T-helper 1 cell treated with Interleukin-12 subunit alpha and Interleukin-12 subunit beta and Interleukin-4 antibody, amounts not matched to agents 30 ng/mL and 1 ng/mL, for 36 hours (primary cell): ENCODE data around the gene CTBP2. TPM values are rescaled to one million over a fixed set of nuclear protein-coding genes. Genes with fewer than 3 reads are reported as not detected.

Experiments used
- intact Hi-C: fragments of 100-400 bp; cut with micrococcal nuclease; formaldehyde crosslinking; loops from one replicate; pipeline ENCODE4 v1.15.1; 2024
- total RNA-seq: library from RNA; stranded (reverse); gene quantifications from 2 replicates; pipeline ENCODE4 v1.2.3, GENCODE V29; 2022

Gene CTBP2
- total RNA-seq, 1 donor from 2014 or later: 0.39 TPM

DNA sequence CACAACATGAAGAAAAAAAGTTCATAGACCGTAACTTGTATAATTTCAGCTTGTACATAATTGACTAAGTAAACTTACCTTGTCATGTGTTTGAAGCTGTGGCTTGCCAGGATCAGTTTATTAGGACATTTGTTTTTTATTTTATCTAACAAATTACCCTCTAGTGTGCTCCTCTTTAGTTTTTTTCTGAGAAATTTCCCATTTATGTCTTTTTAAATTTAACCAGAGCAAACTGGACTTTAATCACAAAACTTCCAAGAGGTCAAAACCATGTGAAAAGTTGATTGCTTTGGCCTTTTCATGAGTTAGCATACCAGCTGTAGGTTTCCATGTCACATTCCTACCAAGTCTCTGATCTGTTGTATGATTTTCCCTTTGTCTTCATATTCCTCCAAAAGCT is 176.0 kb downstream of the CTBP2 start:
- intact Hi-C loops: no loop called here

- intact Hi-C loops: no loop called here
These were observed 177.0 kb downstream of the CTBP2 start for GRCh38 chr10:124983321-124983720.

DNA sequence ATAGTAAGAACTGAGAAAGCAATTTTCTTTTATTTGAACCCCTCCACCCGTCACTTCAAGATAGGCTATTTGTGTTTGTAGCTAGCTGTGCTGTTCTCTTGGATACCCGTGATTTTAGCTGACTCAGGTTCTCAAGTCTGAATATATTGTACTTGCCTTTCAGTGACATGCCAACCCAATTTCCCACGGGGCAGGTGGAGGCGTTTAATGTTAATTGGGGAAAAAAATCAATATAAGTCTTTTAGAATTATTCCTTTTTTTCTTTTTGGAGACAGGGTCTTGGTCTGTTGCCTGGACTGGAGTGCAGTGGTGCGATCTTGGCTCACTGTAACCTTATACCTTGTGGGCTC is 182.0 kb downstream of the CTBP2 start:
- intact Hi-C loops: no loop called here

DNA sequence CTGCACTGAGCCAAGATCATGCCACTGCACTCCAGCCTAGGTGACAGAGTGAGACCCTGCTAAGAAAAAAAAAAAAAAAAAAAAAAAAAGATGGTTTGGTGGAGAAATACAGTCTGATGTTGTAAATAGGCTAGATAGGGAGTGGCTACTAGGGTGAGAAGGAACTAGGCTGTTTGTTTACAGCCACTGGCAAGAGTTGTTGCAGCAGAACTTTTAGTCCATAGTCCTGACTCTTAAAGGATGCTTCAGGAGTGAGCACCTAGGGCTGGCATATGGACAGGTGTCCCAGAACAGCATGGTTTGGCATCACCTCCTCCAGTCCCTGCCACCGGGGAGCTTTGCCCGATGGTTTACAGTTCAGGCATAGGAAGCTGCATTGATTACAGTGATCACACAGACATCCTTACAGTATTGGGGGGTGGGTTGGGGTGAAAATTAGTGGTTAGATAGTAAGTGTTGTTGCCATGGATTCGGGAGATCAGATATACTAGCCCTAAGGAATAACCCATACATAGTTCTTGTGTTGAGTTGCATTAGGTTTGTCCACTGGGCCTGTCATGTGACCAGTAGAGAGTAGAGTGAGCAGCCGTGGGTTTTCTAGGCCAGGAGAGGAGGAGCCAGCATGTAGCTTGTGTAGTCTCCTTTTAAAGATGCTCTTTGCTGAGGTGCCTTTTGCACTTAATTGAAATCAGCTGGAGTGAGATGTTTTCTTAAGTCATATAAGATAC is 182.6 kb downstream of the CTBP2 start:
- intact Hi-C loops: no loop called here

DNA sequence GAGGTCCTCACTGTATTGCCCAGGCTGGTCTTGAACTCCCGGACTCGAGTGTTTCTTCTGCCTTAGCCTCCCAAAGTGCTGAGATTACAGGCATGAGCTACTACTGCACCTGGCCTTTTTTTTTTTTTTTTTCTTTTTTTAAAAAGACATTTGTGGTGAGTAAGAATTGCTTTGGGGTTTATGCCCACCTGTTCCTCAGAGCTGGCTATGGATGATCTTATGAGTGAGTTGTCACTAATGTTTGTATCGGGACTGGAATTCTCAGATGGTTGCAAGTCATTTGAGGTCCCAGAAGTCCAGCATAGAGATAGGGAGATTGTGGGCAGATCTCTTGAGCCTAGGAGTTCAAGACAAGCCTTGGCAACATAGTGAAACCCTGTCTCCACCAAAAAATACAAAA is 183.2 kb downstream of the CTBP2 start:
- intact Hi-C loops: no loop called here

- intact Hi-C loops: no loop called here
These were observed 184.3 kb downstream of the CTBP2 start for GRCh38 chr10:124975977-124976514.

DNA sequence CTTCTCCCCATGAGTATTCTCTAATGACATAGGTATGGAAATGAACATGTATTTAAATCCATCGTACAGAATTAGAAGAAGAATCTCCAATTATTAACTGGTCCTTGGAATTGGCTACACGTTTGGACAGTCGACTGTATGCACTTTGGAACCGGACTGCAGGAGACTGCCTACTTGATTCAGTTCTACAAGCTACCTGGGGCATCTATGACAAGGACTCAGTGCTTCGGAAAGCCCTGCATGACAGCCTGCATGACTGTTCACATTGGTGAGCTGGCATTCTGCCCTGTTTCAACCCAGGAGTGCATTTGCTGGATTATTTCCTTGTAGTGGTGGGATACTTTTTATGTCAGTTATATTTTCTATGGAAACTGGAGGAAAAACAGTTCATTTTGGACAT is 186.2 kb downstream of the CTBP2 start:
- intact Hi-C loops: no loop called here

DNA sequence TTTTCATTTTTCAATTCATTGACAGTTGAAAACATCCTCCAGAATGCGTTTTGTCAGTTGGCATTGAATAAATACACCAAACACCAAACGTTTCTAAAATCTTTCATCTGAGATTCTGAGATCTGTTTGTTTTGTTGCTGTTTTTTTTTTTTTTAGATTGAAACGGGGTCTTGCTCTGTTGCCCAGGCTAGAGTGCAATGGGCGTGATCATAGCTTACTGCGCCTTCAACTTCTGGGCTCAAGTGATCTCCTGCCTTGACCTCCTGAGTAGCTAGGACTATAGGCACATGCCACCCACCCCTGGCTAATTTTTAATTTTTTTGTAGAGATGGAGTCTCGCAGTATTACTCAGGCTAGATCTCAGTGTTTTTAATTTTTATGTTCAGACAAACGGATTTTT is 187.7 kb downstream of the CTBP2 start:
- intact Hi-C loops: no loop called here

- intact Hi-C loops: no loop called here
These were observed 189.1 kb downstream of the CTBP2 start for GRCh38 chr10:124971276-124971675.

DNA sequence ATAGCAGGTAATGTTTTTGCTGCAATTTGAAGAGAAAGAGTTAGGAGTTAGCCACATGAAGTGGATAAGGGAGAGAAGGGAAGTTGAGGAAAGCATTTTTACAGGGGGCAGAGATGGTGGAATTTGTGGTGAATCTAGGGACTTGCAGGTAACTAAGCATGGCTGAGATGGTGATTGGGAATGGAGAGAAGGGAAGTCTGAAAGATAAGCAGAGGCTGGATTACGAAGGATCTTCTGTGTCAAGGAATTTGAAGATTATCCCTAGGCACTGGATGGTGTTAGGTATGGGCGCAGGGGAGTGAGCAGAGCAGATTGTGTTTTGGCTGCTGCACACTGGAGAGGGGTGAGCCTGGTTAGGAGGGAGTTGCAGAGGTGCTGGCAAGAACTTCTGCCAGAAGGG is 193.1 kb downstream of the CTBP2 start:
- intact Hi-C loops: no loop called here

- intact Hi-C loops: no loop called here
These were observed 194.4 kb downstream of the CTBP2 start for GRCh38 chr10:124966008-124966407.

- intact Hi-C loops: no loop called here
These were observed 196.3 kb downstream of the CTBP2 start for GRCh38 chr10:124963866-124964720.

- intact Hi-C loops: no loop called here
These were observed 197.9 kb downstream of the CTBP2 start for GRCh38 chr10:124962421-124962820.

DNA sequence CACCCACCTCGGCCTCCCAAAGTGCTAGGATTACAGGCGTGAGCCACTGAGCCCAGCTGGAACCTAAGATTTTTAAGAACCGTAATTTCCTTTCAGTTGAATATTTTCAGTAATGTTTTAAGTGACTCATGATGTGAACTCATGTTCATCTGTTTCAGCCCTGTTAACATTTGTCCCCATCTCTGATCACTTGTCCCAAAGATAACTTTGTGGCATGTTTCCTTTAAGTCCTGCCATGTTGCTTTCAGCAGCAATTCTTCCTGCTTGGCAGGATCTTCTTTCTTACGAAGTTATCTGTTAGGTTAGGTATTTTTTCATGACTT is 199.2 kb downstream of the CTBP2 start:
- intact Hi-C loops: no loop called here

- intact Hi-C loops: no loop called here
These were observed 200.8 kb downstream of the CTBP2 start for GRCh38 chr10:124959564-124959963.

GRCh38 chr10:124957404-124957947 is 202.9 kb downstream of the CTBP2 start:
- intact Hi-C loops: no loop called here

DNA sequence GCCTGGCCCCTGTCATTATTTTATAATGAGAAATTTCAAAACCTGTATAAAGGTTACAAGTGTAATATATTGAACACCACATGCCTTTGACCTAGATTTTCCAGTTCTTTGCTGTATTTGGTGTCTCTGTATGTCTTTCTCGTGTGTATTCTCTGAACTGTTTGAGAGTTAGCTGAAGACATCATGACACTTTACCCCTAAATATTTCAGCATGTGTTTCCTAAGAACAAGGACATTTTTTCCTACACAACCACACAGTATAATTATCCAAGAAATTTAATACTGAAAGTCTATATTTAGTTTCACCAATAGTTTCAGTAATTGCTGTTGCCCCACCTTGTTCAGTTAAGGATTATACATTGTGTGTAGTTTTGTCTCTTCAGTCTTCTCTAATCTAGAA is 203.6 kb downstream of the CTBP2 start:
- intact Hi-C loops: no loop called here

DNA sequence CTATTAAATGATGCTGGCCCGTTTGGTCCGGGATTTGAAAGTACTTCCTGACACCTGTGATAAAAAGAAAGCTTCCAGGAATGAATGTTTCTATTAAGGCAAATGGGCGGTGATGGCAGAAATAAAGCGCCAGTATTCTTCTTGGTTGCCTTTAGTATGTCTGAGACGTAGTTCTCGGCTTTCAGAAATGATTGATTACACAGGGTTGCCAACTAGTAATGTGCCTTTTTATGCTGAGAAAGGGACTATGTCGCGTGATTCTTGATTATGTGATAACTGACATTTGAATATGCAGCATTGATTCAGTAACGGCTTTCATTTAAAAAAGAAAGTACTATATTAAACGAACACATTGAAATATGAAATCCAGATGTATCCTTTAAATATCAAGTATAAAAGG is 204.5 kb downstream of the CTBP2 start:
- intact Hi-C loops: no loop called here

DNA sequence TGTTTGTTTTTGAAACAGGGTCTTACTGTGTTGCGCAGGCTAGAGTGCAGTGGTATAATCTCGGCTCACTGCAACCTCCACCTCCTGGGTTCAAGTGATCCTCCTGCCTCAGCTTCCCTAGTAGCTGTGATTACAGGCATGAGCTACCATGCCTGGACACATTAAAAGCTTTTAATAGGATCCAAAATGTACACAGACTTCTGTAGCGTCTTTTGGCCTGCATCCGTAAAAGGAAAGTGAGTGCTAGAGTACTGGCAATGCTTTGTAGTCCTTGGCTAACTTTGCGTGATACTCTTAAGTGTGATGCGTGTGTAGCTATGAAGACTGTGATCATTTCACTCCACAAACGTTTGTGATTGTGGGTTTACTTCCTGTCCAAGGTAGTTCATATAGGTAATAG is 205.1 kb downstream of the CTBP2 start:
- intact Hi-C loops: no loop called here

- intact Hi-C loops: no loop called here
These were observed 206.9 kb downstream of the CTBP2 start for GRCh38 chr10:124953421-124953820.

DNA sequence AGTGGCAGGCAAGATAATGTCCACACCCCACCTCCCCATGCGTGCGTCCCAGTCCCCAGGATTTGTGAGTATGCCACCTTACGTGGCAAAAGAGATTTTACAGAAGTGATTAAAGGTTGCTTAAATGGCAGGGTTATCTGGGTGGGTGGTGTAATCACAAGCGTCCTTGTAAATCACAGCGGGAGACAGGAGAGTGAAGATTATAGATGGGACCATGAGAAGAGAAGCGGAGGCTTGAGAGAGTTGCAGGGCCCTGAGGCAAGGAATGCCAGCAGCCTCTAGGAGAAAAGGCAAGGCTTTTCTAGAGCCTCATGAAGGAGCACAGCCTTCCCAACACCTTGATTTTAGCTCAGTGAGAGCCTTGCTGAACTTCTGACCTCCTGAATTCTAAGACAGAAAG is 208.2 kb downstream of the CTBP2 start:
- intact Hi-C loops: no loop called here

- intact Hi-C loops: no loop called here
These were observed 210.8 kb downstream of the CTBP2 start for GRCh38 chr10:124949543-124949942.
